Measurements from ENCODE around the gene MYO16. TPM values are rescaled to one million over a fixed set of nuclear protein-coding genes. Genes with fewer than 3 reads are reported as not detected.

MYO16 gene
- total RNA-seq, 1 experiment from 2014 or later, result not detected

- H2BK15ac ChIP-seq (ENCODE audit: low read depth, low read length), result no peak overlapping the region
- H2BK20ac ChIP-seq (ENCODE audit: low read depth, low read length, poor library complexity, severe bottlenecking), result no peak overlapping the region
- no peak overlapping the region for H3K56ac ChIP-seq (ENCODE audit: insufficient read length, low read depth, low read length)
- H2BK5ac ChIP-seq (ENCODE audit: insufficient read length, low read length), result no peak overlapping the region
- no peaks in the 10 kb centered on the region for H4K20me1 ChIP-seq (ENCODE audit: control insufficient read depth, insufficient read depth, insufficient read length)
- no peak overlapping the region for H2BK120ac ChIP-seq (ENCODE audit: low read depth, low read length, poor library complexity, severe bottlenecking)
- H3T11ph ChIP-seq (ENCODE audit: low read length), result no peak overlapping the region
- no CpG with 5 or more reads among the region's 4 CpGs for WGBS (ENCODE audit: extremely low coverage, insufficient read length, low lambda C conversion rate)
- peaks cover 0 to 3% of the 10 kb centered on the region in 2 experiments; a peak in 2 of 5 replicates for H3K9me3 Mint-ChIP-seq
- no peak overlapping the region for H3K14ac ChIP-seq (ENCODE audit: insufficient read depth, low read length)
- H3K23ac ChIP-seq (ENCODE audit: insufficient read length, low read depth, low read length), result no peak overlapping the region
- peak overlapping the region; percentile 20 for H3K4me2 ChIP-seq (ENCODE audit: insufficient read depth, insufficient read length, low read length)
- H4K5ac ChIP-seq (ENCODE audit: insufficient read length, low read depth, low read length), result no peak overlapping the region
- H3K9me3 ChIP-seq (ENCODE audit: control insufficient read depth, low read depth, low read length), result no peaks in the 10 kb centered on the region
- no peak overlapping the region for H3K9ac ChIP-seq (ENCODE audit: extremely low read depth, insufficient read length, low read length)
- no peak overlapping the region for H2AK5ac ChIP-seq (ENCODE audit: insufficient read length, low read length)
- H3K4me1 Mint-ChIP-seq, result peaks cover 30 to 36% of the 10 kb centered on the region in 2 experiments
- TF ChIP-seq CTCF (conservative IDR thresholded peaks at IDR 0.05), result no peak
- H3K18ac ChIP-seq (ENCODE audit: insufficient read length, low read depth, low read length), result no peak overlapping the region
- no peak overlapping the region for H3K4ac ChIP-seq (ENCODE audit: low read depth, low read length)
- no peak overlapping the region for H4K91ac ChIP-seq (ENCODE audit: insufficient read length, low read depth, low read length)
- H4K8ac ChIP-seq (replicated peaks; ENCODE audit: insufficient read length, low read depth, low read length), result no peak overlapping the region
- H2BK12ac ChIP-seq (ENCODE audit: insufficient read length, low read depth, low read length), result no peak overlapping the region
- H3K27ac Mint-ChIP-seq, result peak overlapping the region; percentile 45 to 91 (median 83); a peak in 5 of 7 replicates
- H3K79me1 ChIP-seq (ENCODE audit: insufficient read depth, low read depth, low read length, poor library complexity, severe bottlenecking), result no peaks in the 10 kb centered on the region
- peaks cover 0 to 10% (median 0%) of the 10 kb centered on the region in 3 experiments; a peak in 3 of 7 replicates for H3K36me3 Mint-ChIP-seq (ENCODE audit: insufficient read depth in 1 of 3, low read depth in 3 of 3)
- no peaks in the 10 kb centered on the region for H3K79me2 ChIP-seq (ENCODE audit: insufficient read depth, low read length)
- H3K4me1 ChIP-seq (ENCODE audit: insufficient read depth, low read length), result peaks cover 12% of the 10 kb centered on the region
- no peaks in the 10 kb centered on the region for H3K27me3 ChIP-seq (ENCODE audit: insufficient read depth, low read length)
- H3K27ac ChIP-seq (ENCODE audit: insufficient read length, low read depth, low read length), result peak overlapping the region; percentile 71
- no peaks in the 10 kb centered on the region for H3K23me2 ChIP-seq (ENCODE audit: insufficient read length, low read depth, low read length, poor library complexity, severe bottlenecking)
- no peaks in the 10 kb centered on the region for H3K27me3 Mint-ChIP-seq (ENCODE audit: low read depth)
- H3K4me3 Mint-ChIP-seq, result no peak overlapping the region
- H2AFZ ChIP-seq (ENCODE audit: low read length), result no peak overlapping the region
- DNase-seq, result no peak
These were observed 226.5 kb downstream of the MYO16 start for GRCh38 chr13:108855737-108856387.
